RWPE1 (cell line): ENCODE measurements around the gene STX1A.

Experiments
- CTCF ChIA-PET: fragments of 350-600 bp; sonication (Branson Sonifier 250); formaldehyde crosslinking; extraction: SDS; loops from one replicate; lab custom pipeline; 2021; lab: Yijun Ruan, JAX
- POLR2A ChIA-PET: fragments of 400-600 bp; formaldehyde crosslinking; extraction: SDS; loops from one replicate; lab custom pipeline; 2020; ENCODE audit warnings: antibody characterized with exemption; ENCODE audit not compliant: low non-redundant PET; lab: Yijun Ruan, JAX
- DNase-seq: peaks from one replicate; pipeline ENCODE4 v3.0.0; 2012; ENCODE audit warnings: low spot score
- H3K27ac ChIP-seq: fragments of 450-650 bp; 2 replicates; pipeline ENCODE4 v1.5.1; 2017
- TF ChIP-seq, protein P1 (sequence below): fragments of 450-650 bp; conservative IDR thresholded peaks from 2 replicates; pipeline ENCODE4 v1.5.1; 2017; ENCODE audit warnings: low read depth, mild to moderate bottlenecking

STX1A gene

DNA sequence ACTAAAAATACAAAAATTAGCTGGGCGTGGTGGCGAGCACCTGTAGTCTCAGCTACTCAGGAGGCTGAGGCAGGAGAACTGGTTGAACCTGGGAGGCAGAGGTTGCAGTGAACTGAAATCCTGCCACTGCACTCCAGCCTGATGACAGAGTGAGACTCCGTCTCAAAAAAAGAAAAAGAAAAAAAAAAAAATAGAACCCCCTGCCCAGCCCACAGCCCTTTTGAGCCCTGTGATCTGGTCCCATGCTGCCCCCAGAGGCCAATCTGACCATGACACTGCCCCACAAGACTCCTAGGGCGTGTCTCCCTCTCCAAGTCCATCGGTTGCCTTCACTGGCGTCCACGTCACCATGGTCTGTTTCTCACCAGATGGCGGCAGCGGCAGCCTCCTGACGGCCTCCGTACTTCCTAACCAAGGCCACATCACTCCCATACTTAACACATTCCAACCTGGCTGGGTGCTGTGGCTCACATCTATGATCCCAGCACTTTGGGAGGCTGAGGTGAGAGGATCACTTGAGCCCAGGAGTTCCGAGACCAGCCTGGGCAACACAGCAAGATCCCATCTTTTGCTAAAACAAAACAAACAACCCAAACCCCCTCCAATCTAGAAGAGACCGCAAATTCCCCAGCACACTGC lies 18.0 kb downstream of the STX1A start:
- H3K27ac ChIP-seq = peak overlapping the region; percentile 90
- CTCF ChIA-PET = interaction anchor here (0.6 to 1.1 kb wide), 6 partner anchors 8 to 65 kb away, joined by 3 to 4 read pairs (median 3); no protein-coding TSS in a partner anchor
- no peak for DNase-seq
- TF ChIP-seq, protein P1, sequence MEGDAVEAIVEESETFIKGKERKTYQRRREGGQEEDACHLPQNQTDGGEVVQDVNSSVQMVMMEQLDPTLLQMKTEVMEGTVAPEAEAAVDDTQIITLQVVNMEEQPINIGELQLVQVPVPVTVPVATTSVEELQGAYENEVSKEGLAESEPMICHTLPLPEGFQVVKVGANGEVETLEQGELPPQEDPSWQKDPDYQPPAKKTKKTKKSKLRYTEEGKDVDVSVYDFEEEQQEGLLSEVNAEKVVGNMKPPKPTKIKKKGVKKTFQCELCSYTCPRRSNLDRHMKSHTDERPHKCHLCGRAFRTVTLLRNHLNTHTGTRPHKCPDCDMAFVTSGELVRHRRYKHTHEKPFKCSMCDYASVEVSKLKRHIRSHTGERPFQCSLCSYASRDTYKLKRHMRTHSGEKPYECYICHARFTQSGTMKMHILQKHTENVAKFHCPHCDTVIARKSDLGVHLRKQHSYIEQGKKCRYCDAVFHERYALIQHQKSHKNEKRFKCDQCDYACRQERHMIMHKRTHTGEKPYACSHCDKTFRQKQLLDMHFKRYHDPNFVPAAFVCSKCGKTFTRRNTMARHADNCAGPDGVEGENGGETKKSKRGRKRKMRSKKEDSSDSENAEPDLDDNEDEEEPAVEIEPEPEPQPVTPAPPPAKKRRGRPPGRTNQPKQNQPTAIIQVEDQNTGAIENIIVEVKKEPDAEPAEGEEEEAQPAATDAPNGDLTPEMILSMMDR = peak; percentile 79
- POLR2A ChIA-PET = no interaction called here

DNA sequence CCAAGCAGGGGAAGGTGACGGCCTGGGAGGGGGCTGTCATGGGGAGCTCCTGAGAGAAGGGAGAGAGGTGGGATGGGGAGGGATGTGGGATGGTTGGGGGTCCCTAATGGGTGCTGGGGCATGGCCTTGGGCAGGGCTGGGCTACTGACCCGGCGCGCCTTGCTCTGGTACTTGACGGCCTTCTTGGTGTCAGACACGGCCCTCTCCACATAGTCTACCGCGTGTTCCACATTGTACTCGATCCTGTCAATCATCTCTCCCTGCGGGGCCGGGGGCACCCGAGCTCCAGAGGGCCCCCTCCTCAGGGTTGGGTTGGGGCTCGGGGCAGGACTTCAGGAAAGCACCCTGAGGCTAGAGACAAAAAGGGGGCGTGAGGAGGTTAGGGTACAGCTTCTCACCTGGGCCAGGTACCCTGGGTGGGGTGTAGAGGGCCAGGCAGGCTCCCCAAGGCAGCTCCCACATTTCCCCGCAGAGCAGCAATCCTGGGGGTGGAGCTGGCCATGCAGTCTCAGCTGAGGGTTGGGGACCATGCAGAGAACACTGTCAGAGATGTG lies 18.8 kb downstream of the STX1A start:
- POLR2A ChIA-PET = no interaction called here
- no peak for DNase-seq
- TF ChIP-seq, protein P1 = no peak
- CTCF ChIA-PET = interaction anchor here (0.6 to 1.1 kb wide), 6 partner anchors 7 to 88 kb away, joined by 3 to 4 read pairs (median 4); no protein-coding TSS in a partner anchor
- peak overlapping the region; percentile 90; the same call in 1 of the 2 replicates for H3K27ac ChIP-seq

DNA sequence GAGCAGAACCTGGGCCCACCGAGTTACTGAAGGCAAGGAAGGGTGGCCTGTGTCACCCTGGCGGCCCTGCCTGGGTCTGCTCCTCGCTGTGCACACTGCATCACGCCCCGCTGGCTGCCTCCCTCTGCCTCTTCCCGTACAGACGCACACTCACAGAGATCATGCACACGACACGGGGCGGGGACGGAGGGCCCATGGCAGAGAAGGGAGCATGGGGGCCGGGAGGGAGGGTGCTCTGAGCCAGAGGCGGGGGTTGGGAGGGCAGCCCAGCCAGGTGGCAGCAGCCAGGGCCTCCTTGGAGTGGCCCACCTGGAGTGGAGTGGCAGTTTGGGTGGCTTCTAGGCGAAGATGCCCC lies 19.4 kb downstream of the STX1A start:
- TF ChIP-seq, protein P1 = no peak
- ChIA-PET POLR2A (no interaction called here), CTCF (no interaction called here)
- peak overlapping the region; percentile 90 for H3K27ac ChIP-seq
- no peak for DNase-seq

DNA sequence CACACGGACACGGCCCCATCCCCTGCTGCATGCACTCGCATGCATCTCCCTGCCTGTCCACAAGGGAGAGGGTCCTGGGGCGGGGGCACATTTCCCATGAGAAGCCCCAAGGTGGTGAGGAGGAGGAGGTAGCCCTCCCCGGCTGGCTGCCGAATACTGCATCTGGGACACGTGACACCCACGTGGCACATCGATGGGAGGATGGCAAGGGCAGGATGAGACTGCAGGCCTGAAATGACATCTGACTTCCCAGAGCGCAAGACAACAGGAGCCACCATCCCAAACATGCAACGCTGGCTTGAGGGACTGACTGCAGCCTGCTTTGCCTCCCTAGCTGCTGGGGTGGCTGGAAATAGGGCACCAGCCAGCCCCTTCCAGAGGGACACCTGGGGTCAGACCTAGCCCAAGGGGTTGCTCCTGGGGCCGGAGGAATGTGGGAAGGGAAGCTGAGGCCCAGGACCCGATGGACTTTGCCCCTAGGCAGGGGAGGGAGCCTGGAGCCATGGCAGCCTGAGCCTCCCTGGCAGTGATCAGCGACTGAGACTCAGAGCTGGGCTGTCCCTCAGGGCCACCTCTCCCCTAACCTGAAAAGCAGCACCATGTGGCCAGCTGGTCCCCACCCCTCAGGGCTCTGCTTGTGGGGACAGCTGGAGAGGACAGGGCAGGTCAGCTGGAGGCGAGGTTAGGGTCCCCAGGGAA lies 19.9 kb downstream of the STX1A start:
- TF ChIP-seq, protein P1 = no peak
- POLR2A ChIA-PET = no interaction called here
- CTCF ChIA-PET = interaction anchor here (1.8 kb wide), 1 partner anchor 92 kb away, joined by 7 read pairs; no protein-coding TSS in a partner anchor
- peak overlapping the region; percentile 90 for H3K27ac ChIP-seq
- no peak for DNase-seq

DNA sequence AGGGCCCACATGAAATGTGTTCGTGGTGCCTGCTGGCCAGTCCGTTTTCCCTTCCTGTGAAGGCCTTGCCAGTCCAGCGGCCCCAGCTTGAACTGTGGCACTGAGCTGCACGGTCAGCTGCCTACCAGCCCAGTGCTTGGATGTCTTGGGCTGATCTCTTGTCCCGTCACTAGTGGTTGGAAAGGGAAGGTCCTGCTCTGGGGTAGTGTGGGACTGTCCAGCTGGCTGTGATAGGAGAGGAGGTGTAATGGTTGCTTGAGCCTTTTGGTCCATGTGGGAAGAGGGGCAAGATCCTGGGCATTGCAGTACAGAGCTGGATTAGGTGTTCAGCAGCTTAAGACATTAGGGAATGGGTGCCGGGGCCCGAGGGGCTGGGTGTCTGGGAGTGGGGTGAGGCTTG lies 21.1 kb downstream of the STX1A start:
- POLR2A ChIA-PET = no interaction called here
- DNase-seq = no peak
- TF ChIP-seq, protein P1 = no peak
- H3K27ac ChIP-seq = peak overlapping the region; percentile 90
- CTCF ChIA-PET = interaction anchor here (0.7 to 1.8 kb wide), 2 partner anchors 37 to 91 kb away, joined by 5 to 7 read pairs; no protein-coding TSS in a partner anchor

DNA sequence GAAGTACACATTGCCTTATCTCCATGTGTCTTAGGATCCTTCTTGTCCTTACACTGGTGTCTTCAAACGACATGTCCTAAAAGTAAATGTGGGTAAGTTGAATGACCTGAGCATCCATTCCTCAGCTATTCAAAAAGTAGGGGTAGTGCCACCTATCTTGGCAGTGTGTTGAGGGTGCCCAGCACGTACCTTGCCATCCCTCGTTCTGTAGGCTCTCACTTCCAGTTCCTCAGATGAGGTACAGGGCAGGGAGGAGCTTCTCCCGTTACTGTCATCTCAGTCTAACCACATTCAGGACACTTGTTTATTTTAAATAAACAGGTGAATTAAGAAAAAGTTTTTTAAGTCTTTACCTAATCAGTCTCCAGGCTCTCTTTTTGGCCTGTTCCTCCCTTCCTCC lies 23.1 kb downstream of the STX1A start:
- ChIA-PET POLR2A (interaction anchor here (0.6 kb wide), 1 partner anchor 16 kb away, joined by 3 read pairs; no protein-coding TSS in a partner anchor), CTCF (interaction anchor here (0.9 kb wide), 1 partner anchor 89 kb away, joined by 3 read pairs; no protein-coding TSS in a partner anchor)
- 0 out of 2 replicates have a peak overlapping the region, but pooled peaks have one; percentile 90 for H3K27ac ChIP-seq
- TF ChIP-seq, protein P1 = no peak
- DNase-seq = no peak
